ENCODE results near the gene KIR3DL2.
"Not testable (repeated sequence)": the region's sequence is repeated elsewhere in the genome, so short reads cannot be mapped to it uniquely, and the experiment has no call there.

KIR3DL2 gene

DNA sequence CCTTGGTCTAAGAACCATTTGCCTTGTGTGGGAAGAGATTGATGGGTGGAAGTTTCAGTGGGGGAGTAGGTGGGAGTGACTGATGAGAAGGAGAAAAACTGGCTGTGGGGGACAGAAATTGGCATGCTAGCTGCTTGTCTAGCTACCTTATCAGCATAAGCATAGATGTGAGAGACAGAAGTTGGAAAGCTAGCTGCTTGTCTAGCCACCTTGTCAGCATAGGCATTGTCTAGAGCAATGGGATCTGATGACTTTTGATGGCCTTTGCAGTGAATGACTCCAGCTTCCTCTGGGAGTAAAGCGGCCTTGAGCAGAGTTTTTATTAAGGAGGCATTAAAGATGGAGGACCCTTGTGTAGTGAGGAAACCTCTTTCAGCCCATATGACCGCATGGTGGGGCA is 45.8 kb downstream of the KIR3DL2 start:
- no peak overlapping the region for H3K27ac ChIP-seq (ENCODE audit: low read length)
- H3K4me3 ChIP-seq (ENCODE audit: low read length in 2 of 2) = no peak overlapping the region
- no peaks in the 10 kb centered on the region for H3K4me1 ChIP-seq (ENCODE audit: control insufficient read depth, insufficient read depth, low read length)
- H3K27me3 ChIP-seq (ENCODE audit: control insufficient read depth in 1 of 2, insufficient read depth in 2 of 2, low read length in 2 of 2) = no peaks in the 10 kb centered on the region
- no peak overlapping the region for H3K9ac ChIP-seq (ENCODE audit: low read length in 2 of 2)
- no peaks in the 10 kb centered on the region for H3K36me3 ChIP-seq (ENCODE audit: control insufficient read depth in 2 of 2, insufficient read depth in 2 of 2, low read length in 2 of 2)
- H3K9me3 ChIP-seq (ENCODE audit: control insufficient read depth in 2 of 2, low read length in 2 of 2) = no peaks in the 10 kb centered on the region

DNA sequence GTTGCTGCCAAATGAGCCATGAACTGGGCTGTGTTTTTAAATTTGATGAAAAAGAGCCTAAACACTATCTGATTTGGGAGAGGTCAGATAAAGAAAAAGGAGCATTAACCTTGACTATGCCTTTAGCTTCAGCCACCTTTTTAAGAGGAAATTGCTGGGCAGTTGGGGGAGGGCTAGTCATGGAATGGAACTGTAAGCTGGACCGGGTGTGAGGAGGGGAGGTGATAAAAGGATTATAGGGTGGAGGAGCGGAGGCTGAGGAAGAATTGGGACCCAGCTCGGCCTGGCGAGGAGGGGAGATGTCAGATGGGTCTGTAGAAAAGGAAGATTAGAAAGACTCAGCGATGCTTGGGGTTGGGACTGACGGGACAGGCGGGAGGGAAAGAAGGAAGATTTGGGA is 48.4 kb downstream of the KIR3DL2 start:
- H3K9me3 ChIP-seq (ENCODE audit: control insufficient read depth in 2 of 2, low read length in 2 of 2); H3K36me3 ChIP-seq (ENCODE audit: control insufficient read depth in 2 of 2, insufficient read depth in 2 of 2, low read length in 2 of 2); H3K4me3 ChIP-seq (ENCODE audit: low read length in 2 of 2); H3K9ac ChIP-seq (ENCODE audit: low read length in 2 of 2); H3K4me1 ChIP-seq (ENCODE audit: control insufficient read depth, insufficient read depth, low read length); H3K27ac ChIP-seq (ENCODE audit: low read length); H3K27me3 ChIP-seq (ENCODE audit: control insufficient read depth in 1 of 2, insufficient read depth in 2 of 2, low read length in 2 of 2): not testable (repeated sequence)

GRCh38 chr19:54899646-54900045 is 49.4 kb downstream of the KIR3DL2 start:
- H3K36me3 ChIP-seq (ENCODE audit: control insufficient read depth in 2 of 2, insufficient read depth in 2 of 2, low read length in 2 of 2); H3K9me3 ChIP-seq (ENCODE audit: control insufficient read depth in 2 of 2, low read length in 2 of 2); H3K9ac ChIP-seq (ENCODE audit: low read length in 2 of 2); H3K27ac ChIP-seq (ENCODE audit: low read length); H3K4me1 ChIP-seq (ENCODE audit: control insufficient read depth, insufficient read depth, low read length); H3K4me3 ChIP-seq (ENCODE audit: low read length in 2 of 2); H3K27me3 ChIP-seq (ENCODE audit: control insufficient read depth in 1 of 2, insufficient read depth in 2 of 2, low read length in 2 of 2): not testable (repeated sequence)

GRCh38 chr19:54901153-54901552 is 50.9 kb downstream of the KIR3DL2 start:
- H3K9me3 ChIP-seq (ENCODE audit: control insufficient read depth in 2 of 2, low read length in 2 of 2); H3K27ac ChIP-seq (ENCODE audit: low read length); H3K36me3 ChIP-seq (ENCODE audit: control insufficient read depth in 2 of 2, insufficient read depth in 2 of 2, low read length in 2 of 2); H3K4me1 ChIP-seq (ENCODE audit: control insufficient read depth, insufficient read depth, low read length); H3K9ac ChIP-seq (ENCODE audit: low read length in 2 of 2); H3K4me3 ChIP-seq (ENCODE audit: low read length in 2 of 2); H3K27me3 ChIP-seq (ENCODE audit: control insufficient read depth in 1 of 2, insufficient read depth in 2 of 2, low read length in 2 of 2): not testable (repeated sequence)

- Histone ChIP-seq H3K9me3 (ENCODE audit: control insufficient read depth in 2 of 2, low read length in 2 of 2) (no peaks in the 10 kb centered on the region), H3K27ac (ENCODE audit: low read length) (no peak overlapping the region), H3K9ac (ENCODE audit: low read length in 2 of 2) (no peak overlapping the region), H3K4me3 (ENCODE audit: low read length in 2 of 2) (no peak overlapping the region), H3K4me1 (ENCODE audit: control insufficient read depth, insufficient read depth, low read length) (no peaks in the 10 kb centered on the region), H3K27me3 (ENCODE audit: control insufficient read depth in 1 of 2, insufficient read depth in 2 of 2, low read length in 2 of 2) (peaks cover 0 to 2% of the 10 kb centered on the region in 2 donors), H3K36me3 (ENCODE audit: control insufficient read depth in 2 of 2, insufficient read depth in 2 of 2, low read length in 2 of 2) (no peaks in the 10 kb centered on the region)
These were observed 51.8 kb downstream of the KIR3DL2 start for GRCh38 chr19:54902061-54902460.

DNA sequence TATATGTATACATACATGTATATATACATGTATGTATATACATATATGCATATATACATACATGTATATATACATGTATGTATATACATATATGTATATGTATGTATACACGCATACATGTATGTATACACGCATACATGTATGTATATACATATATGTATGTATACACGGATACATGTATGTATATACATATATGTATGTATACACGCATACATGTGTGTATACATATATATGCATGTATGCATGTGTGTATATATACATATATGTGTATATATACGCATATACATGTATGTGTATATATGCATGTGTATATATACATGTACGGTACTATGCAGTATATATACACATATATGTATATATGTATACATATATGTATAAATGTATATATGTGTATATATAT is 53.1 kb downstream of the KIR3DL2 start:
- Histone ChIP-seq H3K4me3 (ENCODE audit: low read length in 2 of 2) (no peak overlapping the region), H3K9me3 (ENCODE audit: control insufficient read depth in 2 of 2, low read length in 2 of 2) (no peaks in the 10 kb centered on the region), H3K27ac (ENCODE audit: low read length) (no peak overlapping the region), H3K4me1 (ENCODE audit: control insufficient read depth, insufficient read depth, low read length) (no peaks in the 10 kb centered on the region), H3K27me3 (ENCODE audit: control insufficient read depth in 1 of 2, insufficient read depth in 2 of 2, low read length in 2 of 2) (peaks cover 0 to 2% of the 10 kb centered on the region in 2 donors), H3K36me3 (ENCODE audit: control insufficient read depth in 2 of 2, insufficient read depth in 2 of 2, low read length in 2 of 2) (no peaks in the 10 kb centered on the region), H3K9ac (ENCODE audit: low read length in 2 of 2) (no peak overlapping the region)

DNA sequence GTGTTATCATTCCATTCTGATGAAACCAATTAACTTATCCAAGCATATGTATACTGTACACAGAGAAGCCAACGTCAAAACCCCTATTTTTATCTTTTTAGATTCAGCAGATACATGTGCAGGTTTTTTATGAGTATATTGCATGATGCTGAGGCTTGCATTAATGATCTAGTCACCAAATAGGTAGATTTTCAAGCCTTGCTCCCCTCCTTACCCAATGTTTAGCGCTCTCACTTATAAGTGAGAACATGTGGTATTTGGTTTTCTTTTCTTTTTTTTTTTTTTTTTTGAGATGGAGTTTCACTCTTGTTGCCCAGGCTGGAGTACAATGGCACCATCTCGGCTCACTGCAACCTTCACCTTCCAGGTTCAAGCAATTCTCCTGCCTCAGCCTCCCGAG is 54.0 kb downstream of the KIR3DL2 start:
- not testable (repeated sequence) for H3K27me3 ChIP-seq (ENCODE audit: control insufficient read depth in 1 of 2, insufficient read depth in 2 of 2, low read length in 2 of 2); H3K9ac ChIP-seq (ENCODE audit: low read length in 2 of 2); H3K4me3 ChIP-seq (ENCODE audit: low read length in 2 of 2); H3K36me3 ChIP-seq (ENCODE audit: control insufficient read depth in 2 of 2, insufficient read depth in 2 of 2, low read length in 2 of 2); H3K27ac ChIP-seq (ENCODE audit: low read length); H3K9me3 ChIP-seq (ENCODE audit: control insufficient read depth in 2 of 2, low read length in 2 of 2); H3K4me1 ChIP-seq (ENCODE audit: control insufficient read depth, insufficient read depth, low read length)

- no peaks in the 10 kb centered on the region for H3K4me1 ChIP-seq (ENCODE audit: control insufficient read depth, insufficient read depth, low read length)
- H3K27me3 ChIP-seq (ENCODE audit: control insufficient read depth in 1 of 2, insufficient read depth in 2 of 2, low read length in 2 of 2) = peaks cover 0 to 2% of the 10 kb centered on the region in 2 donors
- H3K27ac ChIP-seq (ENCODE audit: low read length) = no peak overlapping the region
- no peaks in the 10 kb centered on the region for H3K36me3 ChIP-seq (ENCODE audit: control insufficient read depth in 2 of 2, insufficient read depth in 2 of 2, low read length in 2 of 2)
- H3K9me3 ChIP-seq (ENCODE audit: control insufficient read depth in 2 of 2, low read length in 2 of 2) = no peaks in the 10 kb centered on the region
- H3K4me3 ChIP-seq (ENCODE audit: low read length in 2 of 2) = no peak overlapping the region
- no peak overlapping the region for H3K9ac ChIP-seq (ENCODE audit: low read length in 2 of 2)
These were observed 55.2 kb downstream of the KIR3DL2 start for GRCh38 chr19:54905421-54905802.

- no peaks in the 10 kb centered on the region for H3K9me3 ChIP-seq (ENCODE audit: control insufficient read depth in 2 of 2, low read length in 2 of 2)
- peaks cover 0 to 2% of the 10 kb centered on the region in 2 donors for H3K27me3 ChIP-seq (ENCODE audit: control insufficient read depth in 1 of 2, insufficient read depth in 2 of 2, low read length in 2 of 2)
- no peak within 1 kb of the TSS for H3K9ac ChIP-seq (ENCODE audit: low read length in 2 of 2)
These were observed 55.7 kb downstream of the KIR3DL2 start, which contains the start of gene NCR1 for GRCh38 chr19:54905803-54906511. Gene NCR1 (plus strand): TSS chr19:54906148. CDS start chr19:54906188, 40 bp downstream.

DNA sequence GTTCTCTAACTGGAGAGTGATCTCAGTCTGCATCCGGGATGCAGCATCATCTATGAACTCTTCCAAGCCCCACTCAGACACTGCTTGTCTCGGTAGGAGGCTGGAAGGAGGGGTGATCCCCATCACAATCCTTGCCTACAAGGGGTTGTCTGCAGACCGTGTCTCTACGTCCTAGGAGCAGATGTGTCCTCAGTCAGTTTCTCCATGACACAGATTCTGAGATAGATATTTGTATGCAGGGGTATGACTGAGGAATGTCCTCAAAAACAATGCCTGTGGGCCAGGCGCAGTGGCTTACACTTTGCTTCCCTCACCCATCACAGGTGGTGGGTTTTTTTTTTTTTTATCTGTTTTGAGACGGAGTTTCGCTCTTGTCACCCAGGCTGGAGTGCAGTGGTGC is 56.6 kb downstream of the KIR3DL2 start:
- no peaks in the 10 kb centered on the region for H3K9me3 ChIP-seq (ENCODE audit: control insufficient read depth in 2 of 2, low read length in 2 of 2)
- H3K27ac ChIP-seq (ENCODE audit: low read length) = no peak overlapping the region
- no peak overlapping the region for H3K9ac ChIP-seq (ENCODE audit: low read length in 2 of 2)
- no peak overlapping the region for H3K4me3 ChIP-seq (ENCODE audit: low read length in 2 of 2)
- peaks cover 0 to 2% of the 10 kb centered on the region in 2 donors for H3K27me3 ChIP-seq (ENCODE audit: control insufficient read depth in 1 of 2, insufficient read depth in 2 of 2, low read length in 2 of 2)
- H3K36me3 ChIP-seq (ENCODE audit: control insufficient read depth in 2 of 2, insufficient read depth in 2 of 2, low read length in 2 of 2) = no peaks in the 10 kb centered on the region
- no peaks in the 10 kb centered on the region for H3K4me1 ChIP-seq (ENCODE audit: control insufficient read depth, insufficient read depth, low read length)

More at GRCh38 chr19:54905803-54906511, 55.7 kb downstream of the KIR3DL2 start, which contains the start of gene NCR1:
- Histone ChIP-seq H3K27ac (ENCODE audit: low read length) (no peak within 1 kb of the TSS), H3K36me3 (ENCODE audit: control insufficient read depth in 2 of 2, insufficient read depth in 2 of 2, low read length in 2 of 2) (no peaks in the 10 kb centered on the region), H3K4me3 (ENCODE audit: low read length in 2 of 2) (no peak within 1 kb of the TSS), H3K4me1 (ENCODE audit: control insufficient read depth, insufficient read depth, low read length) (no peaks in the 10 kb centered on the region)

- not testable (repeated sequence) for H3K27me3 ChIP-seq (ENCODE audit: control insufficient read depth in 1 of 2, insufficient read depth in 2 of 2, low read length in 2 of 2); H3K27ac ChIP-seq (ENCODE audit: low read length); H3K9me3 ChIP-seq (ENCODE audit: control insufficient read depth in 2 of 2, low read length in 2 of 2); H3K36me3 ChIP-seq (ENCODE audit: control insufficient read depth in 2 of 2, insufficient read depth in 2 of 2, low read length in 2 of 2); H3K4me1 ChIP-seq (ENCODE audit: control insufficient read depth, insufficient read depth, low read length); H3K9ac ChIP-seq (ENCODE audit: low read length in 2 of 2); H3K4me3 ChIP-seq (ENCODE audit: low read length in 2 of 2)
These were observed 57.7 kb downstream of the KIR3DL2 start for GRCh38 chr19:54907899-54908298.

Measured in stomach smooth muscle (tissue), 2 donors.